ENCODE data around the gene PADI3. TPM values are rescaled to one million over a fixed set of nuclear protein-coding genes. Genes with fewer than 3 reads are reported as not detected.

Gene PADI3
- polyA plus RNA-seq, 1 of the 3 experiments (the other 2 are of a cell fraction), result 0.30 TPM

DNA sequence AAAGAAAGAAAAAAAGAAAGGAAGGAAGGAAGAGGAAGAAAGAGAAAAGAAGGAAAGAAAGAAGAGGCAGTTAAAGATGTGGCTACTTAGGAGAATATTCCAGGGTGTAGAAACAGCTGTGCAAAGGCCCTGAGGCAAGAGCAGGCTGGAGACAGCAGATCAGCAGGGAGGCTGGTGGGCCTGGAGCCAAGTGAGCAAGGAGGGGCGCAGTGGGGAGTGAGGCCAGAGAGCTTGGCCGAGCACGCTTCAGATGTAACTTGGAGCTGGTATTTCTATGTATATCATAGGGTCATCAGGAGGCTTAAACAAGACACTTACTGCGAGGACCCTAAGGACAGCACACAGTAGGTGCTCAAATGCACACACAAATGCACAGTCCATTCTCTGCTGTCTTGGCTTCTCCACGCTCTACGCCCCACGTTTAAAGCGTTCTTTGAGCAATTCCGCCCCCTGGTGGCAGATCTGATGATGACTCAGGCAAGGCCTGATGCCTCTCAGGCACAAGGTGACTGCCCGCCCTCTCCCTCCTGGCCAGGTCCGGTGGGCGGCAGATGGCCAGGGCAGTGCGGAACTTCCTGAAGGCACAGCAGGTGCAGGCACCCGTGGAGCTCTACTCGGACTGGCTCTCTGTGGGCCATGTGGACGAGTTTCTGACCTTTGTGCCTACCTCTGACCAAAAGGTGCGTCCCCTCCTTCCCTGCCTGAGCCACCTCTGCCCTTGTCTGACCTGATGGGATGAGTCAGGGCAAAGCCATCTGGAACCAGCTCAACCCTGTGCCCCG is 11.9 kb upstream of the PADI3 start:
- CTCF ChIA-PET, result interaction anchor here (0.6 to 16.6 kb wide), 54 partner anchors 10 to 189 kb away, joined by 3 to 462 read pairs (median 4); partner anchors contain the start of genes PADI1, PADI2 and PADI3
- WGBS (ENCODE audit: low lambda C conversion rate), result 27% methylated on average over 14 of the region's 18 CpGs
- Histone ChIP-seq H2AFZ (ENCODE audit: low read depth) (no peak overlapping the region), H3K9ac (no peak overlapping the region), H3K27ac (ENCODE audit: low read depth in 2 of 2, low read length in 1 of 2) (no peak overlapping the region), H3K4me2 (no peak overlapping the region), H3K27me3 (ENCODE audit: insufficient read depth) (no peaks in the 10 kb centered on the region), H3K9me2 (no peaks in the 10 kb centered on the region), H3K36me3 (replicated peaks in 1 of 2; ENCODE audit: control insufficient read depth in 1 of 2, insufficient read depth in 2 of 2, low read length in 1 of 2) (no peaks in the 10 kb centered on the region), H4K20me1 (ENCODE audit: insufficient read depth) (no peaks in the 10 kb centered on the region), H3K4me3 (ENCODE audit: low read depth in 2 of 2, low read length in 1 of 2) (no peak overlapping the region; a peak in 1 of 4 replicates), H3F3A (replicated peaks; ENCODE audit: insufficient read depth) (peaks cover 19% of the 10 kb centered on the region), H3K79me2 (ENCODE audit: insufficient read depth) (no peaks in the 10 kb centered on the region), H3K9me3 (no peaks in the 10 kb centered on the region), H3K4me1 (ENCODE audit: control insufficient read depth in 1 of 2, insufficient read depth in 2 of 2, low read depth in 1 of 2, low read length in 1 of 2) (peaks cover 13 to 28% of the 10 kb centered on the region in 2 experiments; a peak in 2 of 4 replicates)
- TF ChIP-seq NFIC (IDR thresholded peaks at IDR 0.05; ENCODE audit: borderline replicate concordance) (peak; percentile 59; the same call in 1 of the 2 replicates), SMC3 (IDR thresholded peaks at IDR 0.05; ENCODE audit: low read depth, low read length) (peak; percentile 98), TAF1 (IDR thresholded peaks at IDR 0.05; ENCODE audit: borderline replicate concordance, low read depth, low read length) (no peak), FOSL2 (IDR thresholded peaks at IDR 0.05; ENCODE audit: borderline replicate concordance, low read depth) (peak; percentile 51; the same call in 1 of the 2 replicates), EZH2phosphoT487 (IDR thresholded peaks at IDR 0.05; ENCODE audit: borderline replicate concordance, low read depth) (no peak), NRF1 (IDR thresholded peaks at IDR 0.05; ENCODE audit: low read depth, low read length) (no peak), GATA2 (CRISPR knock-in tag; IDR thresholded peaks at IDR 0.05) (no peak), ELF1 (IDR thresholded peaks at IDR 0.05) (no peak), EP300 (IDR thresholded peaks at IDR 0.05; ENCODE audit: borderline replicate concordance in 1 of 2, low read depth in 1 of 2, low read length in 1 of 2) (no peak), FOXJ3 (CRISPR knock-in tag; IDR thresholded peaks at IDR 0.05) (no peak), TEAD4 (IDR thresholded peaks at IDR 0.05; ENCODE audit: borderline replicate concordance, insufficient read depth) (no peak), FOXM1 (IDR thresholded peaks at IDR 0.05; ENCODE audit: low read depth) (no peak), TCF12 (IDR thresholded peaks at IDR 0.05) (no peak), GABPA (IDR thresholded peaks at IDR 0.05; ENCODE audit: low read depth) (no peak), RAD21 (IDR thresholded peaks at IDR 0.05; ENCODE audit: low read length) (peak; percentile 90), JUND (IDR thresholded peaks at IDR 0.05) (no peak)
- TF ChIP-seq, protein P1, sequence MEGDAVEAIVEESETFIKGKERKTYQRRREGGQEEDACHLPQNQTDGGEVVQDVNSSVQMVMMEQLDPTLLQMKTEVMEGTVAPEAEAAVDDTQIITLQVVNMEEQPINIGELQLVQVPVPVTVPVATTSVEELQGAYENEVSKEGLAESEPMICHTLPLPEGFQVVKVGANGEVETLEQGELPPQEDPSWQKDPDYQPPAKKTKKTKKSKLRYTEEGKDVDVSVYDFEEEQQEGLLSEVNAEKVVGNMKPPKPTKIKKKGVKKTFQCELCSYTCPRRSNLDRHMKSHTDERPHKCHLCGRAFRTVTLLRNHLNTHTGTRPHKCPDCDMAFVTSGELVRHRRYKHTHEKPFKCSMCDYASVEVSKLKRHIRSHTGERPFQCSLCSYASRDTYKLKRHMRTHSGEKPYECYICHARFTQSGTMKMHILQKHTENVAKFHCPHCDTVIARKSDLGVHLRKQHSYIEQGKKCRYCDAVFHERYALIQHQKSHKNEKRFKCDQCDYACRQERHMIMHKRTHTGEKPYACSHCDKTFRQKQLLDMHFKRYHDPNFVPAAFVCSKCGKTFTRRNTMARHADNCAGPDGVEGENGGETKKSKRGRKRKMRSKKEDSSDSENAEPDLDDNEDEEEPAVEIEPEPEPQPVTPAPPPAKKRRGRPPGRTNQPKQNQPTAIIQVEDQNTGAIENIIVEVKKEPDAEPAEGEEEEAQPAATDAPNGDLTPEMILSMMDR (IDR thresholded peaks at IDR 0.05), result peak; percentile 89
- TF ChIP-seq, protein P2, sequence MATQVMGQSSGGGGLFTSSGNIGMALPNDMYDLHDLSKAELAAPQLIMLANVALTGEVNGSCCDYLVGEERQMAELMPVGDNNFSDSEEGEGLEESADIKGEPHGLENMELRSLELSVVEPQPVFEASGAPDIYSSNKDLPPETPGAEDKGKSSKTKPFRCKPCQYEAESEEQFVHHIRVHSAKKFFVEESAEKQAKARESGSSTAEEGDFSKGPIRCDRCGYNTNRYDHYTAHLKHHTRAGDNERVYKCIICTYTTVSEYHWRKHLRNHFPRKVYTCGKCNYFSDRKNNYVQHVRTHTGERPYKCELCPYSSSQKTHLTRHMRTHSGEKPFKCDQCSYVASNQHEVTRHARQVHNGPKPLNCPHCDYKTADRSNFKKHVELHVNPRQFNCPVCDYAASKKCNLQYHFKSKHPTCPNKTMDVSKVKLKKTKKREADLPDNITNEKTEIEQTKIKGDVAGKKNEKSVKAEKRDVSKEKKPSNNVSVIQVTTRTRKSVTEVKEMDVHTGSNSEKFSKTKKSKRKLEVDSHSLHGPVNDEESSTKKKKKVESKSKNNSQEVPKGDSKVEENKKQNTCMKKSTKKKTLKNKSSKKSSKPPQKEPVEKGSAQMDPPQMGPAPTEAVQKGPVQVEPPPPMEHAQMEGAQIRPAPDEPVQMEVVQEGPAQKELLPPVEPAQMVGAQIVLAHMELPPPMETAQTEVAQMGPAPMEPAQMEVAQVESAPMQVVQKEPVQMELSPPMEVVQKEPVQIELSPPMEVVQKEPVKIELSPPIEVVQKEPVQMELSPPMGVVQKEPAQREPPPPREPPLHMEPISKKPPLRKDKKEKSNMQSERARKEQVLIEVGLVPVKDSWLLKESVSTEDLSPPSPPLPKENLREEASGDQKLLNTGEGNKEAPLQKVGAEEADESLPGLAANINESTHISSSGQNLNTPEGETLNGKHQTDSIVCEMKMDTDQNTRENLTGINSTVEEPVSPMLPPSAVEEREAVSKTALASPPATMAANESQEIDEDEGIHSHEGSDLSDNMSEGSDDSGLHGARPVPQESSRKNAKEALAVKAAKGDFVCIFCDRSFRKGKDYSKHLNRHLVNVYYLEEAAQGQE (IDR thresholded peaks at IDR 0.05; ENCODE audit: low read depth, low read length), result no peak
- TF ChIP-seq, protein P3, sequence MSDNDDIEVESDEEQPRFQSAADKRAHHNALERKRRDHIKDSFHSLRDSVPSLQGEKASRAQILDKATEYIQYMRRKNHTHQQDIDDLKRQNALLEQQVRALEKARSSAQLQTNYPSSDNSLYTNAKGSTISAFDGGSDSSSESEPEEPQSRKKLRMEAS (IDR thresholded peaks at IDR 0.05; ENCODE audit: low read depth), result no peak
- TF ChIP-seq, protein P4, sequence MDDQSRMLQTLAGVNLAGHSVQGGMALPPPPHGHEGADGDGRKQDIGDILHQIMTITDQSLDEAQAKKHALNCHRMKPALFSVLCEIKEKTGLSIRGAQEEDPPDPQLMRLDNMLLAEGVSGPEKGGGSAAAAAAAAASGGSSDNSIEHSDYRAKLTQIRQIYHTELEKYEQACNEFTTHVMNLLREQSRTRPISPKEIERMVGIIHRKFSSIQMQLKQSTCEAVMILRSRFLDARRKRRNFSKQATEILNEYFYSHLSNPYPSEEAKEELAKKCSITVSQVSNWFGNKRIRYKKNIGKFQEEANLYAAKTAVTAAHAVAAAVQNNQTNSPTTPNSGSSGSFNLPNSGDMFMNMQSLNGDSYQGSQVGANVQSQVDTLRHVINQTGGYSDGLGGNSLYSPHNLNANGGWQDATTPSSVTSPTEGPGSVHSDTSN (IDR thresholded peaks at IDR 0.05), result no peak
- TF ChIP-seq, protein P5, sequence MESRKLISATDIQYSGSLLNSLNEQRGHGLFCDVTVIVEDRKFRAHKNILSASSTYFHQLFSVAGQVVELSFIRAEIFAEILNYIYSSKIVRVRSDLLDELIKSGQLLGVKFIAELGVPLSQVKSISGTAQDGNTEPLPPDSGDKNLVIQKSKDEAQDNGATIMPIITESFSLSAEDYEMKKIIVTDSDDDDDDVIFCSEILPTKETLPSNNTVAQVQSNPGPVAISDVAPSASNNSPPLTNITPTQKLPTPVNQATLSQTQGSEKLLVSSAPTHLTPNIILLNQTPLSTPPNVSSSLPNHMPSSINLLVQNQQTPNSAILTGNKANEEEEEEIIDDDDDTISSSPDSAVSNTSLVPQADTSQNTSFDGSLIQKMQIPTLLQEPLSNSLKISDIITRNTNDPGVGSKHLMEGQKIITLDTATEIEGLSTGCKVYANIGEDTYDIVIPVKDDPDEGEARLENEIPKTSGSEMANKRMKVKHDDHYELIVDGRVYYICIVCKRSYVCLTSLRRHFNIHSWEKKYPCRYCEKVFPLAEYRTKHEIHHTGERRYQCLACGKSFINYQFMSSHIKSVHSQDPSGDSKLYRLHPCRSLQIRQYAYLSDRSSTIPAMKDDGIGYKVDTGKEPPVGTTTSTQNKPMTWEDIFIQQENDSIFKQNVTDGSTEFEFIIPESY (IDR thresholded peaks at IDR 0.05; ENCODE audit: borderline replicate concordance, low read depth), result no peak
- POLR2A ChIA-PET, result no interaction called here
- peak; percentile 86 for DNase-seq
